LNCaP clone FGC (cell line): Measurements from ENCODE around the gene HRCT1.

Experiments used
- DNase-seq: peaks from one replicate; pipeline ENCODE4 v3.0.0-alpha.2; 2011; ENCODE audit warnings: low read depth
- H3K4me3 ChIP-seq: 2 replicates; pipeline ENCODE4 v1.5.1; 2011; ENCODE audit warnings: mild to moderate bottlenecking, low read depth, low read length, control low read depth
- CTCF ChIP-seq: IDR thresholded peaks from 2 replicates; pipeline ENCODE4 v1.5.1; 2012; ENCODE audit warnings: mild to moderate bottlenecking; ENCODE audit not compliant: control insufficient read depth, insufficient read depth; ENCODE audit errors: extremely low read depth

Gene HRCT1

GRCh38 chr9:35905912-35906679 lies at the start of gene HRCT1:
Gene HRCT1, plus strand, starts transcription at chr9:35906202. Its CDS starts 86 bp downstream, at chr9:35906288.
- no peak for DNase-seq

GRCh38 chr9:35856206-35856605 lies 49.8 kb upstream of the HRCT1 start:
- DNase-seq: no peak
- TF ChIP-seq CTCF: no peak
- H3K4me3 ChIP-seq: no peak overlapping the region

More at GRCh38 chr9:35905912-35906679, at the start of gene HRCT1:
- no peak for TF ChIP-seq CTCF
- no peak within 1 kb of the TSS for H3K4me3 ChIP-seq

GRCh38 chr9:35856882-35857281 lies 49.1 kb upstream of the HRCT1 start:
- no peak for TF ChIP-seq CTCF
- no peak overlapping the region for H3K4me3 ChIP-seq
- no peak for DNase-seq

GRCh38 chr9:35858458-35858857 lies 47.5 kb upstream of the HRCT1 start:
- no peak for TF ChIP-seq CTCF
- no peak overlapping the region for H3K4me3 ChIP-seq
- no peak for DNase-seq

- DNase-seq: no peak
- no peak overlapping the region for H3K4me3 ChIP-seq
- peak; percentile 14; the same call in 1 of the 2 replicates for TF ChIP-seq CTCF
Measured at GRCh38 chr9:35859310-35859989, 46.6 kb upstream of the HRCT1 start.

GRCh38 chr9:35859990-35860339 lies 46.0 kb upstream of the HRCT1 start:
- no peak for TF ChIP-seq CTCF
- DNase-seq: no peak
- H3K4me3 ChIP-seq: no peak overlapping the region
